Activated CD4-positive, CD25-positive, alpha-beta regulatory T cell (primary cell): ENCODE results near the gene EFHC2.
"Not testable (repeated sequence)": the region's sequence is repeated elsewhere in the genome, so short reads cannot be mapped to it uniquely, and the experiment has no call there.

Experiments
- DNase-seq, 4 experiments: peaks; one replicate each; lab custom pipeline; 2025; lab: John Stamatoyannopoulos, UW

EFHC2 gene

DNA sequence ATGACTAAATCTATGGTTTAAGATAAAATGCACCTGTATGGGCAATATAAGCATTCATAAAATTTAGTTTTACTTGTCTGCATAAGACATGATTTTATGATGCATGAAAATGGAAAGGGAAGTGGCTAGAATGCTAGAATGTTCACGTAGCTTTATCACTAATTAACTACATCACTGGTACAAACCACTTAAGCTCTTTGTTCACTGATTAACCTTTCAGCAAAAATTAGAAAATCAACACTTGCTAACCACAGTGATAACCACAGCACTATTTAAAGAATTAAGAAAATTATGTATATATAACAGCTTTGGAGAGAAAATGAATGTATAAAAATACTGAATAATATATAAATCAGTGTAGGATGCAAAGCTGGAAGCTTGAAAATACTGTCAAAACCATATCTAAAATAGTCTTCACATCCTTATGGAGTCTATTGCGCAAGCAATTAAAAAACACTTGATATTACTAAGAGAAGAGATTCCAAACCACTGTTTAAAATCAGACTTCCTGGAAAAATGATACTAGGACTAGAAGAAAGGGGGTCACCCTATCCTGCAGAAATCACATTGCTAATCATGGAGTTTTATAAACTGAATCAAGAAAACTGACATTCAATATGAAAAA lies 51.9 kb downstream of the EFHC2 start:
- DNase-seq = no peak

GRCh38 chrX:44290718-44291117 lies 52.8 kb downstream of the EFHC2 start:
- DNase-seq = no peak

DNA sequence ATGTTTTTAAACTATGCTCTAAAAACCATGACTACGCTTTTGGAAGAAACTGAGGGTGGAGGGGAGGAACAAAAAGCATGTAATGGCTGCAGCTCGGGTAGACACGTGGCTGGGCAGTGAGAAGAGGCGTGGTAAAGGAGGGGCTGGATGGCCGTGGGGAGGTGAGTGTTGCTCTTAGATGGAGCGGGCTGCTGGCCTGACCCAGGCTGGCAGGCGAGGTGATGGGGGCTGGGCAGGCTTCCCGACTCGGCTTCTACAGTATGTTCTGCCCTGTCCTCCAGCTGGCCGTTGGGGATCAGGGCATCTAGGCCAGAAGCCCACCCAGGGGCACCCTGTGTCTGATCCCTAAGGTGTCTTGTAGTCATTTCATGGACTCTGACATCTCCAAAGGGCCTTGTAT lies 60.7 kb downstream of the EFHC2 start:
- DNase-seq = no peak

DNA sequence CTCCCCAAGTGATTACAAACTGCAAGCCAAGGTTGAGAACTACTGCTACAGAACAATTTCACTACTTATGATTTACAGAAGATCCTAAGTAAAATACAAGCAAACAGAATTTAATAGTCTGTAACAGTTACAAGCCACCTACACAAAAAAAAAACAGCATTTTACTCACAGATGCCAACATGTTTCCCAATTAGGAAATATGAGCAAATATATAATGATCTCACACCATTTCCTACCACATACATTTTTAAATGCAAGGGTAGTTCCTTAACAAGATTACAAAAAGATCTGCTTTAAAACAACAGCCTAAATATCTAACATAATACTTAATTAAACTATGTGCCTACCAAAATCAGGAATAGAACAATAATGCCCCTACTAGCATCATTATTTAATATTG lies 63.4 kb downstream of the EFHC2 start:
- no peak for DNase-seq

- DNase-seq = no peak
Observed at GRCh38 chrX:44274096-44274495, 69.4 kb downstream of the EFHC2 start.

GRCh38 chrX:44267861-44268260 lies 75.6 kb downstream of the EFHC2 start:
- no peak for DNase-seq

GRCh38 chrX:44267116-44267515 lies 76.4 kb downstream of the EFHC2 start:
- DNase-seq = no peak

DNA sequence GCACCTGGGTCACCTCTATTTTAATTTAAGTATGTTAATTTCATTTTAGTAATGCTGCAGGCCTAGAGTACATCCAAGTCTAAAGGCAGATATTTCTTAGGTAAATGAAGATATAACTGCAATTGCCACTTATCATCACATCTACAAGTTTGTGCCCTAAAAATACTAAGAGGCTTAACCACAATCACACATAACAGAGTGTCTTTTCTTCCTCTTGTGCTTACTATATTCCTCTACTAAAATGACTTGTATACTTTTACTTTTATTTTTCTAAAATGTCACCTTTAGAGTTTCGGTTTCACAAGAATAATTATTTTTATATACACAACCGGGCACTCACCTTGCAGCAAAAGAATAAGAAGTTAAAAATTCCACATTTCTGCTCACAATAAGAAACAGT lies 77.9 kb downstream of the EFHC2 start:
- no peak for DNase-seq

DNA sequence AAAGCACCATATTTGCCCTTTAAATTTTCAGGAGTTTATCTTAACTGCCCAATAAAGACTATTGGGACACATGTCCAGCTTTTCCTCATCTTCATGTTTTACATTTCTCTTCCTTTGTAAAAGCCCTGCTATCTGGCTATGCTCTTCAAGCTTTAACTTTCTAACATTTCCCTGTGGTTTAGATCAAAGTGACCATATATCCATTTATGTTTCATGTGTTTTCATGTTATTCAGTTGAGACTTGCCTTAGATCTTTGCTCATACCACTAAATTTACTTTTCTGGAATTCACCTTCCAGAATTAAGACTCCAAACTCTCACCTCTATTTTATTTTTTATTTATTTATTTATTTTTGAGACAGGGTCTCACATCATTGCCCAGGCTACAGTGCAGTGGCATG lies 78.5 kb downstream of the EFHC2 start:
- DNase-seq = no peak

GRCh38 chrX:44261286-44261685 lies 82.2 kb downstream of the EFHC2 start:
- no peak for DNase-seq

GRCh38 chrX:44260609-44261008 lies 82.9 kb downstream of the EFHC2 start:
- DNase-seq = no peak

DNA sequence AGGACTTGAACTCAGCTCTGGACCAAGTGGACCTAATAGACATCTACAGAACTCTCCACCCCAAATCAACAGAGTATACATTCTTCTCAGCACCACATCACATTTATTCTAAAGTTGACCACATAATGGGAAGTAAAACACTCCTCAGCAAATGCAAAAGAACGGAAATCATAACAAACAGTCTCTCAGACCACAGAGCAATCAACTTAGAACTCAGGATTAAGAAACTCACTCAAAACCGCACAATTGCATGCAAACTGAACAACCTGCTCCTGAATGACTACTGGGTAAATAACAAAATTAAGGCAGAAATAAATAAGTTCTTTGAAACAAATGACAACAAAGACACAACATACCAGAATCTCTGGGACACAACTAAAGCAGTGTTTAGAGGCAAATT lies 87.7 kb downstream of the EFHC2 start:
- DNase-seq = not testable (repeated sequence)

- DNase-seq = no peak
Observed at GRCh38 chrX:44253575-44253942, 89.9 kb downstream of the EFHC2 start.

DNA sequence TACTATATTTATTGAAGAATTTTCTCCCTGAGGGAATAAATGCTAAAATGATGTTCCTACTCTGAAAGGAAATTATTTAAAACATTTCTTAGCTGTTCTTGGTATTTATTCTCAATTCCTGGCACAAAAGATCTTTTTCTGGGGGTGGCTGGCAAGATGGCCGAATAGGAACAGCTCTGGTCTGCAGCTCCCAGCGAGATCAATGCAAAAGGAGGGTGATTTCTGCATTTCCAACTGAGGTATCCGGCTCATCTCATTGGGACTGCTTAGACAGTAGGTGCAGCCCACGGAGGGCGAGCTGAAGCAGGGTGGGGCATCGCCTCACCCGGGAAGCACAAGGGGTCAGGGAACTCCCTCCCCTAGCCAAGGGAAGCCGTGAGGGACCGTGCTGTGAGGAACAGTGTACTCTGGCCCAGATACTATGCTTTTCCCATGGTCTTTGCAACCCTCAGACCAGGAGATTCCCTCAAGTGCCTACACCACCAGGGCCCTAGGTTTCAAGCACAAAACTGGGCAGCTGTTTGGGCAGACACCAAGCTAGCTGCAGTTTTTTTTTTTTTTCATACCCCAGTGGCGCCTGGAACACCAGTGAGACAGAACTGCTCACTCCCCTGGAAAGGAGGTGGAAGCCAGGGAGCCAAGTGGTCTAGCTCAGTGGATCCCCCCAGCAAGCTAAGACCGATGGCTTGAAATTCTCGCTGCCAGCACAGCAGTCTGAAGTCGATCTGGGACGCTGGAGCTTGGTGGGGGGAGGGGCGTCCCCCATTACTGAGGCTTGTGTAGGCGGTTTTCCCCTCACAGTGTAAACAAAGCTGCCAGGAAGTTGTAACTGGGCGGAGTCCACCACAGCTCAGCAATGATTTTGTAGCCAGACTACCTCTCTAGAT lies 90.5 kb downstream of the EFHC2 start:
- peak in 2 of 4 experiments; percentile 33 to 44 for DNase-seq

GRCh38 chrX:44247468-44247867 lies 96.0 kb downstream of the EFHC2 start:
- DNase-seq = no peak

DNA sequence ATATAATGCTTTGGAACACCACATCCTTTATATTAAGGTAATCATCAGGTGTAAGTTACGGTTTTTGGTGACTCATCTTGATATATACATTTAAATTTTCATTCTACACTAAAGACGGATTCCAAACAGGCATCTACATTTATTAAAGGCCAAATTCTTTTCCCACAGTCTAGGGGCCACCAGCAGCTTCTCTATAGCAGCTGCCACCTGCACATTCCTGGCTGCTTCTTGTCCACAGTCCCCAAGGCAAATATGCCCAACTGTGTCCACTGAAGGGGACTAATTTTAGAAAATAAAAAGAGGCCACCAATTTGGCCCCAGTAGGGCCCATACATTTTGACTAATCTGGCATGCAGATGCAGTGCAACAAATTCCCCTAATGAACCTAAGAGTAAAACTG lies 96.6 kb downstream of the EFHC2 start:
- DNase-seq = no peak

DNA sequence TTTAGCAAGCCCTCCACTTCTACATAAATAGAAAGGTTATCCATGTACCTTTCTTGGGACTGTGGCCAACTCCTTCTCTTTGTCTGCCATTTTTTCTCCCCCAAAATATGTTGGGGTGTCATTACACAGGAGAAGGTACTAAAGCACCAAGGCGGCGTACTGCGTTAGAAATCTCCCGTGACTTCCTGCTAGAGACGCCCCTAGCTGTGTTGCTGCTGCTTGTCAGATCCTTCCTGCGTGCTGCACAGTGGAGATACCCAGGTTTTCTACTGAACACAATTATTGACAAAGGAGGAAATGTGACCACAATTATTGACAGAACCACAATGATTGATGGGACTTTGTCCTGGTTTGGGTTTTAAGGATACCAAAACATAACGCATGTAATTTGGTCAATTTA lies 97.7 kb downstream of the EFHC2 start:
- no peak for DNase-seq

DNA sequence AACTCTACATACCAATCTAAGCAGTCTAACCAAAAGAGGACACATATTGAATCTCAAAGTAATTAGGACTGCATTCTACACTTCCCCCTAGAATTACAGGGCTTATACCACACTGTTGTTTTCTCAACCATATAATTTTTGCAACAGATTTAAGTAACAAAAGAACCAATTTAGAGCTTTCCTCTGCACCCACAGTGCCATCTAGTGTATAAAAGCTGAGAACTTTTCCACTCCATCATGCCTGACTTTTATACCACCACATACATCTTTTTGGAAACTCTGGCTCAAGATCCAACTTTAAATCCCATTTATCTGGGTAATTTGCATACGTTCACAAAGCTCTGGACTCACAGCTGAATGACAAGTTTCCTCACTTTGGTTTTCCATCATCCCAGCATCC lies 99.5 kb downstream of the EFHC2 start:
- no peak for DNase-seq

- no peak for DNase-seq
Observed at GRCh38 chrX:44241546-44241945, 101.9 kb downstream of the EFHC2 start.

GRCh38 chrX:44240036-44240435 lies 103.4 kb downstream of the EFHC2 start:
- no peak for DNase-seq

DNA sequence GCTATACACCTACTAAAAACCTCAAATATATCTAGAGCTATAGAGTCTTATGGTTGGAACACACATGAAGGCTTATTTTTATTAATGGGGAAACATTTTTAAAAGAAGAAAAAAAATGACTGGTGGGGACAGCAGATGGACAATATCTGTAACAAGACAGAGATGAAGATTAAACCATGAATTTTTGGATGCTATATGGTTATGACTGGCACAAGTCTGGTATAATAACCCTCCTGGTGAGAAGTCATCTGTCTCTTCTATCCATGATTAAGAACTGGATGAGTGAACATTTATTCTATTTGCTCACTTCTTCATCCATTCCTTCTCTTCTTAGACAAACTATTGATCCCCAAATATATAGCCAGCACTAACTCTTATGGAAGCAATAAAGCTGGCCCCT lies 104.4 kb downstream of the EFHC2 start:
- DNase-seq = no peak

- no peak for DNase-seq
Observed at GRCh38 chrX:44235534-44235933, 107.9 kb downstream of the EFHC2 start.

DNA sequence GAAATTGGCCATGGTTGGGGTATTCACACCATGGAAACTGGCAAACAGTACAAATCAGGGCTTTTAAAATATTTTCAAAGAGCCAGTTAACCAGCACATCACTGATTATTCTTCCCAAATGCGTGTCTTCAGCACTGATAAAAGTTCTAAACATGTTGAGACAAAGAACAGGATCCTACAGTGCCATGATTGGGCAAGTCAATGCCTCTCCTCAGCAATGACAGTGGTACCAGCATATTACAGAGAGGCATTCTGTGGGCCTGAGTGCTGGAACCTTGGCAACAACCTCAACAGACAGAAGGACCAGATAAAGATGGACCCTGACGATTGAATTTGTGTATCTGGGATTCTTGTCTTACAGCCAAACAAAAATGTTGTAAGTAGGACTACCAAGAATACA lies 108.9 kb downstream of the EFHC2 start:
- no peak for DNase-seq

DNA sequence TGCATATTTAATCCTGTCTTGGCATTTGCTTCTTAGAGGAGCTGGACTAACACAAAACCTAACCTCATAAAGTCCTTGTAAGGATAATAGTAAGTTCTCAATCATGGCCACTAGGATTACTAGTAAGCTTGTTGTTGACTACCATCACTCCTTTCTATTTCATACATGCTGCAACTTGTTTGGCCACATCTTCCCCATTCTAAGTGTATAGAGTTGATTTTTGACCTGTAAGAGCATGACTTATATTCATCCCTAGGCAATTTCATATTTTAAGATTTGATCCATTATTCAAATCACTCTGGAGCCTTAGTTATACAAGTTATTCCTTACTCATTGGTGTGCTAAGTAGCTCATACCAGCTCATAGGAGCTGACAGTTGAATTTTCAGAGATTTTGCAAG lies 109.4 kb downstream of the EFHC2 start:
- DNase-seq = no peak
